ENCODE measurements around the gene CLCN5.

The CLCN5 gene

GRCh38 chrX:50114113-50114512 lies 191.7 kb downstream of the CLCN5 start:
- Histone ChIP-seq H3K4me2 (no peak overlapping the region), H3K4me1 (no peaks in the 10 kb centered on the region; the same call in 1 of the 2 replicates), H3K4me3 (no peak overlapping the region), H3K27ac (no peak overlapping the region), H3K36me3 (no peaks in the 10 kb centered on the region), H3K9me3 (no peaks in the 10 kb centered on the region), H4K20me1 (no peaks in the 10 kb centered on the region), H3K9ac (no peak overlapping the region), H3K27me3 (peaks cover 86% of the 10 kb centered on the region)
- no peak for TF ChIP-seq Cebpa-rat (IDR thresholded peaks at IDR 0.05)

- Histone ChIP-seq H3K27ac (no peak overlapping the region), H3K4me1 (no peaks in the 10 kb centered on the region; the same call in 1 of the 2 replicates), H3K4me3 (no peak overlapping the region), H3K36me3 (no peaks in the 10 kb centered on the region), H3K9me3 (no peaks in the 10 kb centered on the region), H4K20me1 (no peaks in the 10 kb centered on the region), H3K9ac (no peak overlapping the region), H3K27me3 (peaks cover 75% of the 10 kb centered on the region), H3K4me2 (no peak overlapping the region)
- no peak for TF ChIP-seq Cebpa-rat (IDR thresholded peaks at IDR 0.05)
These were observed 193.6 kb downstream of the CLCN5 start for GRCh38 chrX:50115973-50116372.

GRCh38 chrX:50117476-50117875 lies 195.1 kb downstream of the CLCN5 start:
- H4K20me1 ChIP-seq = no peaks in the 10 kb centered on the region
- no peak for TF ChIP-seq Cebpa-rat (IDR thresholded peaks at IDR 0.05)
- no peak overlapping the region for H3K4me3 ChIP-seq
- H3K27ac ChIP-seq = no peak overlapping the region
- no peak overlapping the region for H3K9ac ChIP-seq
- H3K4me1 ChIP-seq = no peaks in the 10 kb centered on the region
- H3K27me3 ChIP-seq = peaks cover 70% of the 10 kb centered on the region
- no peaks in the 10 kb centered on the region for H3K9me3 ChIP-seq
- no peaks in the 10 kb centered on the region for H3K36me3 ChIP-seq
- H3K4me2 ChIP-seq = no peak overlapping the region

- Histone ChIP-seq H3K36me3 (no peaks in the 10 kb centered on the region), H3K27me3 (peaks cover 74% of the 10 kb centered on the region), H3K9me3 (no peaks in the 10 kb centered on the region), H3K4me3 (no peak overlapping the region), H3K27ac (no peak overlapping the region), H3K4me1 (no peaks in the 10 kb centered on the region), H3K9ac (no peak overlapping the region), H3K4me2 (no peak overlapping the region), H4K20me1 (no peaks in the 10 kb centered on the region)
- TF ChIP-seq Cebpa-rat (IDR thresholded peaks at IDR 0.05) = no peak
These were observed 203.1 kb downstream of the CLCN5 start for GRCh38 chrX:50125480-50125879.

- Histone ChIP-seq H4K20me1 (no peaks in the 10 kb centered on the region), H3K9me3 (no peaks in the 10 kb centered on the region), H3K4me3 (no peak overlapping the region), H3K4me1 (peaks cover 12% of the 10 kb centered on the region; the same call in 1 of the 2 replicates), H3K36me3 (no peaks in the 10 kb centered on the region), H3K4me2 (no peak overlapping the region), H3K27ac (no peak overlapping the region), H3K27me3 (peaks cover 57% of the 10 kb centered on the region), H3K9ac (no peak overlapping the region)
- TF ChIP-seq Cebpa-rat (IDR thresholded peaks at IDR 0.05) = no peak
These were observed 225.6 kb downstream of the CLCN5 start for GRCh38 chrX:50147972-50148371.

All from BLaER1 (cell line).